ENCODE measurements around the gene IGFBP1.

IGFBP1 gene

GRCh38 chr7:45885264-45885882, 2.9 kb upstream of the IGFBP1 start:
- no peak for FAIRE-seq
- TF ChIP-seq POLR2AphosphoS5 (IDR thresholded peaks at IDR 0.05; ENCODE audit: low read depth, low read length) (no peak), POLR2A (IDR thresholded peaks at IDR 0.05; ENCODE audit: low read depth, low read length) (no peak), TAF1 (IDR thresholded peaks at IDR 0.05; ENCODE audit: borderline replicate concordance, low read depth, low read length) (no peak)

GRCh38 chr7:45886931-45887667, 1.2 kb upstream of the IGFBP1 start:
- no peak for FAIRE-seq
- DNase-seq (ENCODE audit: insufficient read length): no peak
- TF ChIP-seq TAF1 (IDR thresholded peaks at IDR 0.05; ENCODE audit: borderline replicate concordance, low read depth, low read length): no peak
- TF ChIP-seq POLR2A (IDR thresholded peaks at IDR 0.05; ENCODE audit: low read depth, low read length): no peak
- no peak for TF ChIP-seq POLR2AphosphoS5 (IDR thresholded peaks at IDR 0.05; ENCODE audit: low read depth, low read length)

More at GRCh38 chr7:45885264-45885882, 2.9 kb upstream of the IGFBP1 start:
- DNase-seq (ENCODE audit: insufficient read length): no peak

- no peak for TF ChIP-seq POLR2A (IDR thresholded peaks at IDR 0.05; ENCODE audit: low read depth, low read length)
- no peak for TF ChIP-seq POLR2AphosphoS5 (IDR thresholded peaks at IDR 0.05; ENCODE audit: low read depth, low read length)
- TF ChIP-seq TAF1 (IDR thresholded peaks at IDR 0.05; ENCODE audit: borderline replicate concordance, low read depth, low read length): no peak
- no peak for FAIRE-seq
- DNase-seq (ENCODE audit: insufficient read length): no peak
Measured at GRCh38 chr7:45888993-45889366, 692 bp downstream of the IGFBP1 start.

GRCh38 chr7:45889367-45890067, 1.2 kb downstream of the IGFBP1 start:
- TF ChIP-seq POLR2A (IDR thresholded peaks at IDR 0.05; ENCODE audit: low read depth, low read length) (no peak), TAF1 (IDR thresholded peaks at IDR 0.05; ENCODE audit: borderline replicate concordance, low read depth, low read length) (no peak), POLR2AphosphoS5 (IDR thresholded peaks at IDR 0.05; ENCODE audit: low read depth, low read length) (no peak)
- DNase-seq (ENCODE audit: insufficient read length) (no peak), FAIRE-seq (no peak)

- TF ChIP-seq POLR2AphosphoS5 (IDR thresholded peaks at IDR 0.05; ENCODE audit: low read depth, low read length): no peak
Measured at GRCh38 chr7:45890125-45890901, 2.0 kb downstream of the IGFBP1 start.

GRCh38 chr7:45890902-45891461, 2.7 kb downstream of the IGFBP1 start:
- TF ChIP-seq TAF1 (IDR thresholded peaks at IDR 0.05; ENCODE audit: borderline replicate concordance, low read depth, low read length) (no peak), POLR2AphosphoS5 (IDR thresholded peaks at IDR 0.05; ENCODE audit: low read depth, low read length) (no peak), POLR2A (IDR thresholded peaks at IDR 0.05; ENCODE audit: low read depth, low read length) (no peak)
- no peak for FAIRE-seq
- no peak for DNase-seq (ENCODE audit: insufficient read length)

More at GRCh38 chr7:45890125-45890901, 2.0 kb downstream of the IGFBP1 start:
- DNase-seq (ENCODE audit: insufficient read length) (no peak), FAIRE-seq (no peak)

- FAIRE-seq (no peak), DNase-seq (ENCODE audit: insufficient read length) (no peak)
- TF ChIP-seq POLR2AphosphoS5 (IDR thresholded peaks at IDR 0.05; ENCODE audit: low read depth, low read length) (no peak), TAF1 (IDR thresholded peaks at IDR 0.05; ENCODE audit: borderline replicate concordance, low read depth, low read length) (no peak), POLR2A (IDR thresholded peaks at IDR 0.05; ENCODE audit: low read depth, low read length) (no peak)
Measured at GRCh38 chr7:45891462-45892402, 3.4 kb downstream of the IGFBP1 start.

GRCh38 chr7:45892407-45893035, 4.2 kb downstream of the IGFBP1 start:
- TF ChIP-seq TAF1 (IDR thresholded peaks at IDR 0.05; ENCODE audit: borderline replicate concordance, low read depth, low read length) (no peak), POLR2A (IDR thresholded peaks at IDR 0.05; ENCODE audit: low read depth, low read length) (no peak), POLR2AphosphoS5 (IDR thresholded peaks at IDR 0.05; ENCODE audit: low read depth, low read length) (no peak)
- no peak for FAIRE-seq
- DNase-seq (ENCODE audit: insufficient read length): no peak

GRCh38 chr7:45893374-45893995, 5.2 kb downstream of the IGFBP1 start:
- no peak for FAIRE-seq
- DNase-seq (ENCODE audit: insufficient read length): no peak
- TF ChIP-seq POLR2A (IDR thresholded peaks at IDR 0.05; ENCODE audit: low read depth, low read length) (no peak), POLR2AphosphoS5 (IDR thresholded peaks at IDR 0.05; ENCODE audit: low read depth, low read length) (no peak), TAF1 (IDR thresholded peaks at IDR 0.05; ENCODE audit: borderline replicate concordance, low read depth, low read length) (no peak)

Data from GM12892 (cell line).